ENCODE results near the gene PGM2L1.

- TF ChIP-seq POLR2A (IDR thresholded peaks at IDR 0.05; ENCODE audit: low read depth, low read length) (no peak), POLR2AphosphoS5 (IDR thresholded peaks at IDR 0.05; ENCODE audit: low read depth, low read length) (no peak), TAF1 (IDR thresholded peaks at IDR 0.05; ENCODE audit: low read depth, low read length) (no peak), SPI1 (IDR thresholded peaks at IDR 0.05; ENCODE audit: low read depth, low read length) (no peak), POU2F2 (IDR thresholded peaks at IDR 0.05; ENCODE audit: low read depth, low read length) (no peak), PAX5 (IDR thresholded peaks at IDR 0.05; ENCODE audit: insufficient read depth, low read length, severe bottlenecking) (no peak)
Measured at GRCh38 chr11:74282914-74283371, 115.3 kb downstream of the PGM2L1 start.
